GM18867 (cell line): ENCODE measurements around the gene CTPS2.
"Not testable (repeated sequence)": the region's sequence is repeated elsewhere in the genome, so short reads cannot be mapped to it uniquely, and the experiment has no call there.

ENCODE experiments used
- ATAC-seq: cut with Tn5 transposase; IDR thresholded peaks from one replicate; pipeline ENCODE4 v1.9.1; 2021; ENCODE audit warnings: mild to moderate bottlenecking, moderate library complexity; ENCODE audit not compliant: unreplicated experiment

Gene CTPS2

DNA sequence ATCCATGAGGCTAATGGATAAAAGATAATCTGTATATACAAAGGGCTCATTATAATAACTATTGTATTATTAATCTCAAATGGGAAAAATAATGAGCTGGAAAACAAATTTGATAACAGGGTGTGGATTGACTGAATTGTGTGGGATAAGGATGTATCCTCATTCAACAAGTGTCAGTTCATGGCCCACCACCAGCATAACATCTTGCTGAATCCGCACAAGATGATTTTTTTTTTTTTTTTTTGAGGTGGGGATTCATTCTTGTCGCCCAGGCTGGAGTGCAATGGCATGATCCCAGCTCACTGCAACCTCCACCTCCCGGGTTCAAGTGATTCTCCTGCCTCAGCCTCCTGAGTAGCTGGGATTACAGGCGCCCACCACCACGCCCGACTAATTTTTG lies 3.2 kb upstream of the CTPS2 start:
- not testable (repeated sequence) for ATAC-seq

DNA sequence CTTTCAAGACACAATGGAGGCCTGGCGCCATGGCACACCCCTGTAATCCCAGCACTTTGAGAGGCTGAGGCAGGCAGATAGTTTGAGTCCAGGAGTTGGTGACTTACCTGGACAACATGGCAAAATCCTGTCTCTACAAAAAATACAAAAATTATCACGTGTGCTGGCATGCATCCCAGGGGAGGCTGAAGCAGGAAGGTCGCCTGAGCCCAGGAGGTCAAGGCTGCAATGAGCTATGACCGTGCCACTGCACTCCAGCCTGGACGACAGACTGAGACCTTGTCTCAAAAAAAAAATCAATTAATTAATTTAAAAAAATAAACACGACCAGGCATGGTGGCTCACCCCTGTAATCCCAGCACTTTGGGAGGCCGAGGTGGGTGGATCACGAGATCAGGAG lies 2.0 kb upstream of the CTPS2 start:
- no peak for ATAC-seq

- ATAC-seq: peak; percentile 31
Measured at GRCh38 chrX:16711893-16712547, 449 bp downstream of the CTPS2 start.

- no peak for ATAC-seq
Measured at GRCh38 chrX:16711219-16711811, 1.2 kb downstream of the CTPS2 start.

DNA sequence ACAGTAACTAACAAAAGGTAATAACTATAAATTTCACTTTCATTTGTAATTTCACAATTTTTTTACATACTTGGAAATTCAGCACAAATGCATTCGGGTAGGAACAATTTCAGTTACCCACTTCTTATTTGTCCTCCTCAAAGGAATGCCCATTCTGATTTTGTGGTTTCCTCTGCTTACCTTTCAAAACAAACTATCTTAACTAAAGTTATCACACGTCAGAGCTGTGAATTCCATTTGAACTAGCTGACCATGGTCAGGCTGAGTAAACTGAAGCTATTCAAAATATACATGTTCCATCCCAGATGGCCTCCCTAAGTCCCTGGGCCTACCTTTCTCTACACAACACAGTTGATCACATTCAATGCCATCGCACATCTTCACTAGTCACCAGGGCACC lies 4.5 kb downstream of the CTPS2 start:
- ATAC-seq: no peak

DNA sequence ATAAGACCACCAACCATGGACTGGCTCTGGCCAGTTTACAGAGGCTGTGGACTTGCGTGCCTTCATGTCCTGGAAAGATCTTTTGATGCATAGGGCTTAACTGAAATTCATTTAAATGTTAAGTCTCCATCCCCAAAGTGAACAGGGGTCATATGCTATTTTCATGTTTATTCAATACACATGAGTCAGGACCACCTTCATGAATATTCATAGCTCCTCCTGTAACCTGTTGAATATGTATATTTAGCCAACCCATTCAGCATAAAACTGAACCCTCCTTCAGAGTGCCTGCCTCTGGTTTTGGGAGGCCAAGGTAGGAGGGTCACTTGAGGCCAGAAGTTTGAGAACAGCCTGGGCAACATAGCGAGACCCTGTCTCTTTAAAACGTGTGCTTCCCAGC lies 7.1 kb downstream of the CTPS2 start:
- ATAC-seq: no peak

- no peak for ATAC-seq
Measured at GRCh38 chrX:16702700-16703599, 9.5 kb downstream of the CTPS2 start.

DNA sequence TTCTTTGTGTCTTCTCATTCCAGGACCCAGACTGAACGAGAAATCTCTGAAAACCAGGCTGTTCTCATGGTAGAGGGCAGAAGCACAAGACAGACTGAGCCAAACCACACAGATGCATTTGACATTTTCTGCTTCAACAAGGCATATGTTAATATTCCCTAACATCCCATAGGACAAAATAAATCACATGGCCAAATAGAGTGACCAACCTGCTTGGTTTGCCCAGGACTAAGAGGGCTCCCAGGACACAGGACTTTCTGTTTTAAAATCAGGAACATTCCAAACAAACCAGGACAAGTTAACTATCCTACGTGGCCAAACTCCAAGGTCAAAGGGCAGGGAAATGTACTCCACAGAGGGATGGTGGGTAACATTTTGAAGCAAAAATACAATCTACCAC lies 11.7 kb downstream of the CTPS2 start:
- no peak for ATAC-seq

GRCh38 chrX:16699389-16699788 lies 13.1 kb downstream of the CTPS2 start:
- ATAC-seq: no peak

- ATAC-seq: no peak
Measured at GRCh38 chrX:16696956-16697355, 15.5 kb downstream of the CTPS2 start.

- peak; percentile 89 for ATAC-seq
Measured at GRCh38 chrX:16695079-16695676, 17.3 kb downstream of the CTPS2 start.

GRCh38 chrX:16687514-16687913 lies 25.0 kb downstream of the CTPS2 start:
- ATAC-seq: no peak

DNA sequence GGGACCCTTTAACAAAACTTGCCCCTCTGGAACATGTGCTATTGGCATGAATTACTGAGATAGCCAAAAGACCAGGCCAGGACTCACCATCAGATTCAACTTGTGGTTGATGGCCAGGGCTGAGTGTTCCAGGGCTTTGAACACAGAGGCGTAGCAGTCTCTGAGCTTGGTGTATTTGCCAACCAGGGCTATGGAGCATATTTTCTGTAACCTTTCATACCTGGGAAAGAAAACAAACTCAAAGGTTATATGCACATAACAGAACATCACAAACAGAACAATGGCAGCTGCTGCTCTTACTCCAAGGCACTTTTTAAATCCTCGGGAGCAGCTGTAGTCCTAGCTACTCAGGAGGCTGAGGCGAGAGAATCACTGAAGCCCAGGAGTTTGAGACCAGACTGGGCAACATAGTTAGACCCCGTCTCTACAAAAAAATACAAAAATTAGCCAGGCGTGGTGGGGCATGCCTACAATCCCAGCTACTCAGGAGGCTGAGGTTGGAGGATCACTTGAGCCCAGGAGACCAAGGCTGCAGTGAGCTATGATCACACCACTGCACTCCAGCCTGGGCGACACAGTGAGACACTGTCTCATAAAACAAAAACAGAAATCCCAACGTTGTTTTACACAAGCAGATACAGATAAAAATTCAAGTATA lies 29.3 kb downstream of the CTPS2 start:
- ATAC-seq: no peak

- no peak for ATAC-seq
Measured at GRCh38 chrX:16678689-16679088, 33.8 kb downstream of the CTPS2 start.

DNA sequence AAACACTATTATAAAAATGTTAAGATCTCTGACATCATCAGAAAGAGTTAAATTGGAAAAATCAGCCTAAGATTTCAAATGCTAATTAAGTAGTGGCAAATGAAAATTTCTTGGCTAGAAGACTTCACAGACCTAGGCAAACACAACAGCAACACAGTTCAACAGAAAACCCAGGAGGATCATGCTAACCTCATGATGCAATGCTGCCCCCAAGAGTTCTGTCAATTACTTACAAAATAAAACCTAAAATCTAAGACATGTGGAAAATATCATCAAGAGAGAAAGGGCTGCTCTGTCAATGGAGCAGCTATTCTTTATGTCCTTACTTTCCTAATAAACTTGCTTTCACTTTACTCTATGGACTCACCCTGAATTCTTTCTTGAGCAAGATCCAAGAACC lies 41.5 kb downstream of the CTPS2 start:
- ATAC-seq: no peak

- no peak for ATAC-seq
Measured at GRCh38 chrX:16666541-16666940, 45.9 kb downstream of the CTPS2 start.

DNA sequence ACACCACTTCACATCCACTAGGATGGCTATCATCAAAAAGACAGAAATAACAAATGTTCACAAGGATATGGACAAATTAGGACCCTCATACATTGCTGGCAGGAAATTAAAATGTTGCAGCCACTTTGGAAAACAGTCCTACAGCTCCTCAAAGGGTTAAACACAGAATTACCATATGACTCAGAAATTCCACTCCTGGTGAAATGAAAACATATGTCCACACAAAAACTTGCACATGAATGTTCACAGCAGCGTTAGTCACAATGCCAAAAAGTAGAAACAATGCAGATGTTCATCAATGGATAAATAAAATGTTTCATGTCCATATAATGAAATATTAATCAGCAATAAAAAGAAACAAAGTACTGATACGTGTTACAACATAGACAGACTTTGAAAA lies 47.4 kb downstream of the CTPS2 start:
- ATAC-seq: no peak

- ATAC-seq: no peak
Measured at GRCh38 chrX:16664626-16665025, 47.8 kb downstream of the CTPS2 start.

GRCh38 chrX:16664074-16664473 lies 48.4 kb downstream of the CTPS2 start:
- no peak for ATAC-seq

GRCh38 chrX:16662402-16662801 lies 50.1 kb downstream of the CTPS2 start:
- ATAC-seq: no peak

GRCh38 chrX:16661495-16661894 lies 51.0 kb downstream of the CTPS2 start:
- no peak for ATAC-seq
